ENCODE measurements around the gene C3orf70.

Gene C3orf70

DNA sequence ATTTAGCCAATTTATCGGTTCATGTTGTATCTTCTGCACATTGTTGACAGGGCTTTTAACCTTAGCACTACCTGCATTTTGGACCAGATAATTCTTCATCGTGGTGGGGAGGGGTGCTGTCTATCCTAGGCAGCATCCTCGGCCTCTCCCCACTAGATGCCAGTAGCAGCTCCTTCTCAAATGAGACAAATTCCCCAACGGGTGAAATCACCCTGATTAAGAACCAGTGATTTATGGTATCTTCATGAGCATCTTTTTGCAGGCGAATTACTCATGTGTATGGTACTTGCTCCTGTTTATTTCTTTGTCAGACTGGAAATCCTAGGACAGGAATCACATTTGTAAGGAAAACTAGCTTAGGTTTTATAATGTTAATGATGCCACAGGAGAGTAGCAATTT is 68.0 kb downstream of the C3orf70 start:
- no peak for ATAC-seq

DNA sequence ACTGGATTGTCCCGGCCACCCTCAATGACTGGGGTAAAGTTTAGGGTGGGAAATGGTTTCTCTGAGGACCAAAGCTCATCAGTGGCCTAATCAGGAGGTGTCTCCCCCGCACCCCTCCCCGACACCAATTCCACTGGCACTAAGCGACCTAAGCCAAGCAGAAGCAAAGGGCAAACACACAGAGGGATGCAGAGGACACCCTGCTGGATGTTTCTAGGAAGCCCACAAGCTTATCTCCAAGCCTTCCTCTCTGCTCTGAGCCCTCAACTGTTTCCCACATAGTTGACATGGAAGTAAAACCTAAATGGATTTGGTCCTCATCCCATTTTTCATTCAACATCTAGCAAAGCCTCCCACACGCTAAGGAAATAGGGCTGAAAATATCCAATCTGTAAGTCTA is 68.5 kb downstream of the C3orf70 start:
- no peak for ATAC-seq

DNA sequence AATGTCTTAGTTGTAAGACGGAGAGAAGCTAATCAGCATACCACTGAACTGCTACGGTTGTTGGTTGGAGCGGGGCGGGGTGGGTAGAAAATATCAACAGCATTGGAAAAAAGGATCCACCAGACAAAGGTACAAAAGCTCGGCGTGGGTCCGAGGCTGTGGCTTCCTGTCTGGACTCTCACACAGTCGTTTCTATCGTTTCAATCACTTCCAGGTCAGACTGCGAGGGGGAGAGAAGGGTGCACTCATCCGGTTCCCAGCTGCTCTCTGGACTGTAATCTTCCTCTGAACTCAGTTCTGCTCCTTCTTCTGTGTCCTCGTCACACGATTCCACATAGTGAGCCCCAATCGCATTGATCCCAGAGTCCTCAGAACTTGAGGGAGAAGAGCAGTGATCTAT is 70.0 kb downstream of the C3orf70 start:
- ATAC-seq = no peak

DNA sequence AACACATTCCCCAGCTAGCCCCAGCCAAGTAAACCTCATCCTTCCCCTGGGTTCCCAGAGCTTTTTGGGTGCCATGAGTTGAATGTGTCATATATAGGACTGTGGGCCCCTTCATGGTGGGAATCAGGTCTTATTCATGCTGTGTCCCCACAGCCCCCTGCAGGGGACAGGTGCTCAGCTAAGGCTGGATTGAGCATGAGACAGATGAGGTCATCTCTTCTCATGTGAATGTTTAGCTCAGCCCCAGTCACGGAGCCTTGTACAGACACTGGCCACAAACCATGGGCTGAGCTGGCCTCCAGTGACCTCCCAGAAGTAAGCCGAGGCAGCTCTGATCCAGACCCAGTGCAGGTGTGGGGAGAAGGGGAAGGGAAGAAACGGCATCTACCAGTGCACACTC is 70.7 kb downstream of the C3orf70 start:
- ATAC-seq = no peak

DNA sequence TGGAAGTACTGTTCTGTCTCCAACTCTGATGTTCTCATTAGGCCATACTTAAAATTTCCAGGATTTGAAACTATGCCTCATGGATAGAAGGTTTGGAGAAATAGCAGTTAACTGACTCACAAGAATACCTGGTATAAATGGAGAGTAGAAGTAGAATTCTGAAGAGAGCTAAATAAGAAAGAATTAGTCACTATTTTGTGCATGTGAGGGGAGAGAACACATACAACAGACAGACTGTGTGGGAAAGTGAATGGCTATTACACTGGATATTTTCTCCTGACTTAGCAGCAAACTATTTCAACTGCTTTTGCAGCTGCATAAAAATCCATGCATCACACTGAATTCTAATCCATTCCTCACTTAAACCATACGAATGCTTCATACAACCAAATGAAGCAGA is 71.3 kb downstream of the C3orf70 start:
- ATAC-seq = no peak

DNA sequence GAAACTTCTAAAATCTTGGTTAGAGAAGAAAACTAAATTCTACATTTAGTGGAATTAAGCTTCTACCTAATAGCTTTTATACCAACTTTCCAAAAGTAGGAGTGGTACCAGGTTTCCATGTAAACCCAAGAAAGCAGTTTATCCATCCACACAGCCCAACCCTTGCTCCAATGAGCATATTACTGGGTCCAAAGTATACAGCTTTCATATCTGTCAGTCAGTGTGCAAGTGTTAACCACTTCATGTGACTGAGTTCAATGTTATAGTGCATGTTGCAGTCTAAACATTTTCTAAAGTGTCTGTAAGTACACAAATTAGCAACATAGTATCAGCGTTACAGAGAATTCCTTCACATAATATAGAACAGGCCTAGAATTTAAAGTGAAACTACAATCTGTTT is 73.2 kb downstream of the C3orf70 start:
- no peak for ATAC-seq

DNA sequence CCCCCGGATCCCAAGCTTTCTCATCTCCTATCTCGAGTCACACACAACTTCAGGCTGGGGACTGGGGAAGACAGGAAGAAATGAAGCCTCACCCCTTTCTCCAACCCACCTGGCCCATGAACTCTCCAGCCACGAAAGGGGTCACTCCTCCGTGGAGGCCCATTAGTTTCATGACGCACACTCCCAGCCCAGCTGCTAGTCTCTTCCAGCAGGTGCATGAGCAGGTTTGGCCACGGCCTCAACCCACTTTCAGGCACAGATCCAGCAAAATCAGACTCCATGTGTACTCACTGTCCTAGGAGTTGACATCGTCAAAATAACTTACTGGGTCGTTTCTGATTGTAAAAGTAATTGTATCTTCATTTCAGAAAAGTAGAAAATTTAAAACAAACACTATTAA is 76.6 kb downstream of the C3orf70 start:
- ATAC-seq = no peak

DNA sequence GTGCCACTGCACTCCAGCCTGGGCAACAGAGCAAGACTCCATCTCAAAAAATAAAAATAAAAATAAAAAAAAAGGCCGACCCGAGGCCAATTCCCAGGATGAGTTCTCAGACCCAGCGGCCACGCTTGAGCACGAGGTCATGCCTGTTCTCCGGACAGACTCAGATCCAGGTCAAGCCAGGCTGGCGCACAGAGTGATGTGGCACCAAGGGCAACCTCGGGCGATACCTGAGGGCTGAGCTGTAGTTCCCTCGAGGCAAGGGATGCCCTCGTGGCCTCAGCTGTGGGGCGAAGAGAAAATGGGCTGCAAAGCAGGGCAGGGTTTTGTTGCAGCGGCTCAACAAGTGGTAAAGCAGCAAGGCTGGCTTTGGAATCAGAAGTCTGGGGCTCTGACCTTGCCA is 77.3 kb downstream of the C3orf70 start:
- no peak for ATAC-seq

DNA sequence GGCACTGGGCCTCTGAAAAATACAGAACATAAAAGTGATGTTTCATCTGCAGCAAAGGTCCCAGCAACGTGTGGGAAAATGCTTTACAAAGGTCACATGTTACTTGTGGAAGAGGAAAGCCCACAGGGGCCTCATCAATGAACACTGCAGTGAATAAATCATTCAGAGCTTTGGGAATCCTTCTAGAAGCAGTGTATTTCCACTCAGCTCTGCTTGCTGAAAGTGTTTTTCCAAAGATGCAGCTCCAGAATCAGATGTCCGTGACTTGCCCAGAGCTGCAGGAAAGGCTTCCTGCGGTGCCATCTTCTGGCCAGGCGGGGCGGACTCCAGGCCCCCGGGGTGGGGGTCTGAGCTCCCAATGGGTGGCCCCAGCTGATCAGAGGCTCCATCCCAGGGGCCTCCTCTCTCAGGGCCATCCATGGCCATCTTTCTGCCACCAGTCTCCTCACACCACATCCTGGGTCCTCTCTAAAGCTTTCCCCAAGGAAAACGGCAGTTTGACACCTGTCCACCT is 81.5 kb downstream of the C3orf70 start:
- no peak for ATAC-seq

DNA sequence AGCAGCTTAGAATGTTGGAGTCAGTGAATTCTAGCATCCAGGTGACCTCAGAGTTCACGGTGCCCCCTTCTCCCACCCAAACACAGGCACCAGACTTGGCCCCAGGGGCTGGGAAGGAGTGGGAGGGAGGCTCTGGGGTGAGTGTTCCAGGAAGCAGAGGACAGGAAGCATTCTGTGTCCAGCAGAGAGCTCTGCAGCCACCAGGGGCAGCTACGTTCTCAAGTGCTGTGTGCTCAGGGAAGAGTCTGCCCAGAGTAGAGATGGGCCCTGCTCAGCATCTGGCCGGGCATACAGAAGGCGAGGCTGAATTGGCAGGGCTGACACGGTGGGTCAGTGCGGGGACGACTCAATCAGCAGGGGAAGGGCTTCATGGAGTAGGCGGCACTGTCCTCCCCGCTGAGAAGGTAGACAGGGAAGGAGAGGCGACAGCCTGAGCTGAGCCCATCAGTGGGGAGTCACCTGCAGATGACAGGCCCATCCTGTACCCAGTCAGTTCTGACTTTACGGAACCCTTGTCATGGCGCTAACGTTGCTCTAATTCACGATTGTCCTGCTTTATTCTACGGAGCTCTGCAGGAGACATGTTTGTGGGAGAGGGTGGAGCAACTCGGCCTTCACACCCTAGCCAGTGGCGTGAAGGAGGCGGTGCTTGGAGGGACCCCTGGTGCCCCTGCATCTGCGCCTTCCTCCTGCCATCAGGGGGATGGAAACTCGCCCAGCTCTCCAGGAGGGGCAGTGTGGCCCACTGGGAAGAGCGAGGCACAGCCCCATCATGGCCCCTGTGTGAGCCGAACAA is 82.2 kb downstream of the C3orf70 start:
- no peak for ATAC-seq

DNA sequence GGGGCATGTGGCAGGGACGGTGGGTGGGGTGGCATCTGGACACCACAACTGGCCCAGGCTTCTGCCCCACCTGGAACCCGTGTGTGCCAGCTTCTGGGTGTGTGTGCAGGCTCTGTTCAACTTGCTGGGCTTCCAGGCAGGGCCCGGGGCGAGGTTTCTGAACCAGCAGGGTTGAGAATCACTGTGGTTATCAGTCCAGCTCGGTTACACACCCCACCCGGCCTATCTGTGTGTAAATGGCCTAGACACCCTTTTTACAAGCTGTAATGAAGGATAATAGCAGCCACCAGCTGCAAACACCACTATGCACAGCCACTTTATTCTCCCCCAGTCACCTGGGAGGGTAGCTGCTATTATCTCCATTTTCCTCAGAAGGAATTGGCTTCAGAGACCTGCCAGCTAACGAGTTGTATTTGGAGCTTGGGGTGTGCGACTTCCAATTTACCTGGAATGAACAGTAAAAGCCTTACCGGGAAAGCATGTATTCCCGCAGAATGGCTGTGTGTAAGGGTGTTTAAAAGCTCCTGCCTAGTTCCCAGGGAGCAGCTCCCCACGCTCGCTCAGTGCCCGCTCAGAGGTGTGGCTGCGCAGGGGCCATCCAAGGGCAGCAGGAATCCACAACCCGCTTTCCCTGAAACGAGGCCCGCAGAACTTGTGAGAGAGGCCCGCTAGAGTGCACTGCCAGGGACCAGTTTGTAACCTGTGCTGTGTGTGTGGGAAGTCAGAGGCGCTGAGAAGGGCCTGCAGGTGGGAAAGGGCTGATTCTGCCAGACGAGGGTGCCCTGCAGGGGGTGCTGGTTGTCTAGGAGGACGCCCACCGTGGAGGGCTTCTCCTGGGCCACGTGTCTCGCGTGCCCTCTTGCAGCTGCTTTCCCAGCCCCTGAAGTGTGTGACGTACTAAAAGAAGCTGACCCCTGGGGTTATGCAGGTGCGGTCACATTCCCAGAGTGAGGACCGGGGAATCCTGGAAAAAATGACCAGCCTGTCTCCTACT is 83.5 kb downstream of the C3orf70 start:
- no peak for ATAC-seq

DNA sequence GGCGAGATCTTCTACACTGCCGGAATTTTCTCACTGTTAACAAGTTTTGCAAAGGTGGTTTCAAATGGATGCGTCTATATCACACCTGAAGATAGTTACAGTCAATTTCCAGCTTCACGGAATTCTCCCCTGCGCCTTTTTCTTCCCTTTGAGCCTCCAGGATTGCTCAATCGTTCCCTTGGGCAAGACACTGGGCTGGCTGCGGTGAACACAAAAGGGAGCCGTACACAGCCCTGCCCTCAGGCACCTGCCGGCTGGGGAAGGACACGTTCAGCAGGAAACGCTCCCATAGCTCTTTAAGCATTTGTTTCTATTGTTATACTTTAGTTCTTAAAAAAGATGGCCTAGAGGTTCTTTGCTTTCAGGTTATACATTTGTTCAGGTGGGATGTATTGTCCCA is 85.7 kb downstream of the C3orf70 start:
- no peak for ATAC-seq

DNA sequence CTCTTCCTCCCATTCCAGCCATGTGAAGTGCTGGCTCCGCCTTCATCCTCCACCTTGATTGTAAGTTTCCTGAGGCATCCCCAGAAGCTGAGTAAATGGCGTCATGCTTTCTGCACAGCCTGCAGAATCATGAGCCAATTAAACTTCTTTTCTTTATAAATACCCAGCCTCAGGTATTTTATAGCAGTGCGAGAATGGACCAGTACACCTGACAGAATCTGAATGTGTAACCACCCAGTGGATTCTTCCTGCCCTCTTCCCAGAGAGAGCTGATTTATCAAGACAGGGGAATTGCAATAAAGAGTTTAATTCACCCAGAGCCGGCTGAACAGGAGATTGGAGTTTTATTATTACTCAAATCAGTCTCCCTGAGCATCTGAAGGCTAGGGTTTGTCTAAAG is 86.6 kb downstream of the C3orf70 start:
- ATAC-seq = no peak

DNA sequence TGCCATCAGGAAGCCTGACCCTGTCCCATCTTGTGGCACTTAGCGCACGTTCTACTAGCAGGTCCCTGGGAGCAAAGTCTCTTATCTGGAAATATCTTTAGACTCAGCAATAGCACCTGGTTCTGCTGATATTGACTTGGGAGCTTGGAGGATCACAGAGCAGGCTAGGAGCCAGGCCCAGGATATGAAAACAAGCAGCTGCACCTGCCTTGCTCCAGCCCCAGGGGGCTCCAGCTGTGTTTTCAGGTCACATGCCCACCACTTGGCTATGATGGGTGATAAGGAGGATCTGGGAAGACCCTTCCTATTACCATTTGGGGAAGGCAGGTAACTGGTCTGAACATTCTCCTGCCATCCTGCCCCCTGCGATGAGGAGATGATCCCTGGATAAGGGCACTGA is 87.8 kb downstream of the C3orf70 start:
- no peak for ATAC-seq

DNA sequence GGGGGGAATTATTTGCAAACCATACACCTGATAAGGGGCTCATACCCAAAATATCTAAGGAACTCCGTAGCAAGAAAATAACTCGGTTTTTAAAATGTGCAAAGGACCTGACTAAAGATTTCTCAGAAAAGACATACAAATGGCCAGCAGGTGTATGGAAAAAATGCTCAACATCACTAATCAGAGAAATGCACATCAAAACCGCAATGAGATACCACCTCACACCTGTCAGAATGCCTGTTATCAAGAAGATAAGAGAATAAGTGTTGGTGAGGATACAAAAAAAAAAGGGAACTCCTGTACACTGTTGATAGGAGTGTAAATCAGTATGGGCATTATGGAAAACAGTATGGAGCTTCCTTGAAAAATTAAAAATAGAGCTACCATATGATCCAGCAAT is 89.4 kb downstream of the C3orf70 start:
- no peak for ATAC-seq

DNA sequence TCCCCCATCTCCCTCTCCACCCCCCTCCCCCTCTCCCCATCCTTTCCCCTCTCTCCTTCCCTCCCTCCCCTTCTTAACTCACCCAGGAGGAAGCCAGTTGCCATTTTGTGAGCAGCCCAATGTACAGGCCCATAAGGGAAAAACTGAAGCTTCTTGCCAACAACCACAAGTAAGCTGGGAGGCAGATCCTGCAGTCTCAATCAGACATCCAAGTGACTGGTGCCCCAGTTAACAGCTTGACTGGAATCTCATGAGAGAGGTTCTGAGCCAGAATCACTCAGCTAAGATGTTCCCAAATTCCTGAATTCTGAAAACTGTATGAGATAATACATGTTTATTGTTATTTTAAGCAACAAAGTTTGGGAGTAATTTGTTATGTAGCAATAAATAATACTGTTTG is 90.7 kb downstream of the C3orf70 start:
- ATAC-seq = no peak

DNA sequence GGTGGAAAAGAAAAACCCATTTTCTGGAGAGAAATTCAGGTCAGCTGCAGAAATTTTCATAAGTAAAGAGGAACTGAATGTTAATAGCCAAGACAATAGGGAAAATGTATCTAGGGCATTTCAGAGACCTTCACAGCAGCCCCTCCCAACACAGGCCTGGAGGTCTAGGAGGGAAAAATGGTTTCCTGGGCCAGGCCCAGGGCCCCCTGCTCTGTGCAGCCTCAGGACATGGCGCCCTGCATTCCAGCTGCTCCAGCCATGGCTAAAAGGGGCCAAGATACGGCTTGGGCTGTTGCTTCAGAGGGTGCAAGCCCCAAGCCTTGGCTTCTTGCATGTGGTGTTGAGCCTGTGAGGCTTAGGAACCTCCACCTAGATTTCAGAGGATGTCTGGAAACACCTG is 92.2 kb downstream of the C3orf70 start:
- no peak for ATAC-seq

DNA sequence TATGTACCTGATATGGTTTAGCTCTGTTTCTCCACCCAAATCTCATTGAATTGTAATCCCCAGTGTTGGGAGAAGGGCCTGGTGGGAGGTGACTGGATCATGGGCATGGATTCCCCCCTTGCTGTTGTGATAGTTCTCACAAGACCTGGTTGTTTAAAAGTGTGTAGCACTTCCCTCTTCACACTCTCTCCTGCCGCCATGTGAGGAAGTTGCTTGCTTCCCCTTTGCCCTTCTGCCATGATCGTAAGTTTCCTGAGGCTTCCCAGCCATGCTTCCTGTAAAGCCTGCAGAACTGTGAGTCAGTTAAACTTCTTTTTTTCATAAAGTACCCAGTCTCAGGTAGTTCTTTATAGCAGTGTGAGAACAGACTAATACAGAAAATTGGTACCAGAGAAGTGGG is 93.1 kb downstream of the C3orf70 start:
- ATAC-seq = no peak

DNA sequence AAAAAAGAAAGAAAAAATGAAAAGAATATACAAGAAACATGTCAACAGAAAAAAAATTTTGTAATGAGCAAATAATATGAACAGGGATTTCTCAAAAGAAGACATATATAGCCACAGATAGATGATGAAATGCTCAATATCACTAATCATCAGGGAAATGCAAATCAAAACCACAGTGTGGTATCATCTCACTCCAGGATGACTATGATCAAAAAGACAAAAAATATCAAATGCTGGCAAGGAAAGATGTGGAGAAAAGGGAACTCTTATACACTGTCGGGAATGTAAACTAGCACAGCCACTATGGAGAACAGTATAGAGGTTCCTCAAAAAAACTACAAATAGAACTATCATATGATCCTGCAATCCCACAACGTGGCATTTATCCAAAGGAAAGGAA is 94.1 kb downstream of the C3orf70 start:
- no peak for ATAC-seq

DNA sequence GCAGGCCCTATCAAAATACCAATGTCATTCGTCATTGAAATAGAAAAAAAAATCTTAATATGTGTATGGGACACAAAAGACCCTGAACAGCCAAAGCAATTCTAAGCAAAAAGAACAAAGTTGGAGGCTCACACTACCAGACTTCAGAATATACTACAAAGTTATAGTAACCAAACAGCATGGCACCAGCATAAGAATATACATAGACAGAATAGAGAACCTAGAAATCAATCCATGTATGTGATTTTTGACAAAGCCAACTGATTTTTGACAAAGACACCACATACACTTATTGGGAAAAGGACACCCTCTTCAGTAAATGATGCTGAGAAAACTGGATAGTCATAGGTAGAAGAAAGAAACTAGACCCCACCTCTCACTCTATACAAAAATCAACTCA is 95.0 kb downstream of the C3orf70 start:
- ATAC-seq = no peak

DNA sequence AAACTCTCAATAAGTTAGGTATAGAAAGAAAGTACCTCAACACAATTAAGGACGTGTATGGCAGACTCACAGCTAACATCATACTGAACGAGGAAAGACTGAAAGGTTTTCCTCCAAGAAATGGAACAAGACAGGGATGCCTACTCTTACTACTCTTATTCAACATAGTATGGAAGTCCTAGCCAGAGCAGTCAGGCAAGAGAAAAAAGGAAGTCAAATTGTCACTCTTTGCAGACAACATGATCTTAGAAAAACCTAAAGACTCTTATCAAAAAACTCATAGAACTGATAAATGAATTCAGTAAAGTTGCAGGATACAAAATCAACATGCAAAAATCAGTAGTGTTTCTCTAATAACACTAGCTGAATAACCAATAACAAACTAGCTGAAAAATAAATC is 96.0 kb downstream of the C3orf70 start:
- ATAC-seq = no peak

DNA sequence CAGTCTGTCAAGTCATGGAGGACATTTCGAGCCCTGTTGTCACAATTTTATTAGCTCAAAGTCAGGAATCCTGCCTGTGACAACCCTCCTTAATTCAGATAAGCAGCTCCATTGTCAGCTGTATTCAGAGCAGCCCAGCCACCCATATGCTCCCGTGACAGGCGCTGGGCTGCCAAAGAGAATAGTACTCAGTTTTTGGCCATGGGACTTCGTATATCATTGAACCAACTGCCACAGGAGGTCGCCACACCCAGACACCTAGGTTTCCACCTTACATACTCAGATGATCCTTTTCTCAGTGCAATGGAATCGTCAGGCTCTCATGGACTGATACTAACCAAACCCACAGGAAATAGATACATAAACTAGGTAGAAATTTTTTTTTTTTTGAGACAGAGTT is 100.2 kb downstream of the C3orf70 start:
- no peak for ATAC-seq

DNA sequence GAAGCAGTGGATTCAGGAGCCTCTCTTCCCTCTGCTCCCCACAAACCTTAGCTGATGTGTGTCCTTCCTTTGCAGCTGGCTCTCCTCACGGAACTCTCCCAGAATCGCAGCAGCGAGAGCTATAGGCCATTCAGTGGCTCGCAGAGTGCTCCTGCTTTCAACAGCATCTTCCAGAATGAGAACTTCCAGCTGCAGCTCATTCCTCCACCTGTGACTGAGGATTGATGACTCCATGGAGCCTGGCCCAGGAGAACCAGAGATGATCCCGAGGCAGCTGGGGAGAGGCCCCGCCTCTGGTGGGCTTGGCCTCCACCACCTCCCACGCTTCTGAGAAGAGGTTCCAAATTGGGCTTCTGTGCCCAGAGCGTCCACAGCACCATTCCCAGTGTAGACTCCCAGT is 101.1 kb downstream of the C3orf70 start:
- ATAC-seq = no peak

DNA sequence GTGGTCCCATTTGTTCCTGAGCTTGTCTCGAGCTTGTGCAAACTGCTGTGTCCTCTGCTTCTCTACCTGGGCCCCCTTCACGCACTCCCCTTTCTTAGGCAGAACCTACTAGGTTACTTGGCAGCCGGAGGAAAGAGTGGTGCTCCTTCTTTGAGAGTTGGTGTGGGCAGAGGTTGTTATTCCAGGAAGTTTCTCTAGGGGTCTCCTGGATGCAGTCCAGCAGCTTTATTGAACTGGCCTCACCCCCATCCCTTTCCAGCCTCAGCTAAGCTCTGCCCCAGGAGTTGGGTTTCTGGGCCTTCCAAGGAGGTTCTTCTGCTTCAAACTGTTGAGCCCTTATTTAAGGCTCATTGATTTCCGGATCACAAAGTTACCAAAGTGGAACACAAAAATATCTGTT is 103.2 kb downstream of the C3orf70 start:
- ATAC-seq = no peak
